Measurements from ENCODE around the gene C3.

- TF ChIP-seq EZH2 (IDR thresholded peaks at IDR 0.05) (no peak), POLR2AphosphoS5 (IDR thresholded peaks at IDR 0.05; ENCODE audit: borderline replicate concordance, low read depth, low read length) (no peak), FOXP2 (optimal IDR thresholded peaks at IDR 0.05; ENCODE audit: control extremely low read depth, extremely low read length, insufficient read depth) (no peak)
Measured at GRCh38 chr19:6752256-6753177, 32.1 kb upstream of the C3 start.

All from SK-N-MC (cell line).